SK-N-MC (cell line): ENCODE results near the gene EIF4EBP2.
A peak's percentile ranks its signal among the peaks of the same experiment; 100 is the strongest.

ENCODE experiments used
- DNase-seq: peaks from one replicate; pipeline ENCODE4 v3.0.0-alpha.2; 2011; ENCODE audit warnings: low read depth, low spot score
- H3K27ac ChIP-seq: fragments of 200-600 bp; sonication (generic); 2 replicates; pipeline ENCODE4 v1.5.1; 2016; ENCODE audit warnings: mixed run types
- H3K36me3 ChIP-seq: fragments of 200-600 bp; sonication (generic); 2 replicates; pipeline ENCODE4 v1.6.1; 2017; ENCODE audit warnings: antibody characterized with exemption, low read length, mixed read lengths; ENCODE audit not compliant: insufficient read depth
- H3K4me3 ChIP-seq: fragments of 200-600 bp; sonication (generic); 2 replicates; pipeline ENCODE4 v1.5.1; 2016
- H3K9ac ChIP-seq: fragments of 200-600 bp; sonication (generic); 2 replicates; pipeline ENCODE4 v1.8.0; 2017; ENCODE audit warnings: mixed run types, mixed read lengths; ENCODE audit not compliant: insufficient read length
- H3K9me3 ChIP-seq: fragments of 200-600 bp; sonication (generic); 2 replicates; pipeline ENCODE4 v1.6.1; 2017; ENCODE audit warnings: low read depth, mild to moderate bottlenecking, antibody characterized with exemption, low read length, moderate library complexity, mixed read lengths
- EZH2 ChIP-seq: fragments of 200-600 bp; sonication (generic); IDR thresholded peaks from one replicate; pipeline ENCODE4 v1.6.1; 2017; ENCODE audit warnings: antibody characterized with exemption
- FOXP2 ChIP-seq: optimal IDR thresholded peaks from 2 replicates; pipeline ENCODE3; 2011; ENCODE audit warnings: mild to moderate bottlenecking, moderate library complexity; ENCODE audit not compliant: insufficient read depth; ENCODE audit errors: extremely low read length, control extremely low read depth
- POLR2AphosphoS5 ChIP-seq: IDR thresholded peaks from 2 replicates; pipeline ENCODE4 v1.6.1; 2012; ENCODE audit warnings: mild to moderate bottlenecking, low read depth, low read length, borderline replicate concordance

Gene EIF4EBP2

DNA sequence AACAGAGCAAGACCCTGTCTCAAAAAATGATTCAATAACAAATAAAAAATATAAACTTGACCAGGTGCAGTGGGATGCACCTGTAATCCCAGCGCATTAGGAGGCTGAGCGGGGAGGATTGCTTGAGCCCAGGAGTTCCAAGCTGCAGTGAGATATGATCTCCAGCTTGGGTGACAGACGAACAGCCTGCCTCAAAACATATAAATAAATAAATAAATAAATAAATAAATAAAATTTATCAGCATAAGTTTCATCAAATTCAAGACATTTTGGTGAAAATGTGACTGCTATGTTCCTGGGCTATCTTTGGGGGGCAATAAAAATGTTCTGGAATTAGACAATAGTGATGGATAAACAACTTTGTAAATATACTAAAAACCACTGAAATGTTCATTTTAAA, 4.8 kb upstream of the EIF4EBP2 start:
- H3K27ac ChIP-seq = no peak overlapping the region
- H3K36me3 ChIP-seq = no peaks in the 10 kb centered on the region
- no peak overlapping the region for H3K4me3 ChIP-seq
- TF ChIP-seq FOXP2 = no peak
- no peak for TF ChIP-seq EZH2
- no peak overlapping the region for H3K9ac ChIP-seq
- H3K9me3 ChIP-seq = no peaks in the 10 kb centered on the region
- DNase-seq = no peak

DNA sequence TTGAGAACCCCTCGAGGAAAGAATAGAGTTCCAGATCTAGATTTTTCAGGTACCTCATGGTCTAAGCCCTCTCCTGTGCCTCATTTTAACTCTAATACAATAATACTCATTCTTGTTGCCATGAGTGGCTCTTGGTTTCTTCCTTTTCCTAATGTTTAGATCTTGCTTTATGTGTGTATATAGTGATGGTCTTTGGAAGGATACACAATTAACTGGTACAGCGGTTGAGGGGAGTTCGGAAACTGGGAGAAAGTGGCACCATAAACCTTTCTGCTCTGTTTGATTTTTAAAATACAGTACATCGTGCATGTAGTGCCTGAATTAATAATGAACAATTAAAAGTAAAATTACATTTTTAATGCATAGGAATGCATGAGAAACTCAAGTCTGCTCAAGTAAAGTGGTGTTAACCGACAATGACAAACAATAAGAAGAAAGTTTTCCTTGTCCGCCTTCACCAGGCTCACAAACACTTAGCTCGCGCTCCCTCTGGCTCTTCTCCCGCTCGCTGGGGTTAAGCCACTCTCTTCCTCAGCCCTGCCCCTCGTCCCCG, 386 bp upstream of the EIF4EBP2 start:
- peak overlapping the region; percentile 66 for H3K9ac ChIP-seq
- H3K36me3 ChIP-seq = no peaks in the 10 kb centered on the region
- DNase-seq = no peak
- TF ChIP-seq POLR2AphosphoS5 (no peak; the same call in 1 of the 2 replicates), FOXP2 (no peak), EZH2 (no peak)
- peak overlapping the region; percentile 82 for H3K4me3 ChIP-seq
- peak overlapping the region; percentile 65; the same call in 1 of the 2 replicates for H3K27ac ChIP-seq
- no peaks in the 10 kb centered on the region for H3K9me3 ChIP-seq

DNA sequence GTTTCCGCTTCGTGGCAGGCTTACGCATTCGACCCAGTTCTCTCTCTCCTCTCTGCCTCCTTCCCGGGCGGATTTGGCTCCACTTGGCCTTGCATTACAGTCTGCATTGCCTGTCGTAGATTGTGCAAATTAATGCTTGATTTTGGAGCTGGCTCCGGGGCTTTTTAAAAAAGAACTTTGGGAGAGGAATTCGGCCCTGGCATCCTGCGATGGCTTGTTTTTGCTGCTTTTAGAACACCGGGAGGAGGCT, 767 bp downstream of the EIF4EBP2 start:
- no peak for DNase-seq

DNA sequence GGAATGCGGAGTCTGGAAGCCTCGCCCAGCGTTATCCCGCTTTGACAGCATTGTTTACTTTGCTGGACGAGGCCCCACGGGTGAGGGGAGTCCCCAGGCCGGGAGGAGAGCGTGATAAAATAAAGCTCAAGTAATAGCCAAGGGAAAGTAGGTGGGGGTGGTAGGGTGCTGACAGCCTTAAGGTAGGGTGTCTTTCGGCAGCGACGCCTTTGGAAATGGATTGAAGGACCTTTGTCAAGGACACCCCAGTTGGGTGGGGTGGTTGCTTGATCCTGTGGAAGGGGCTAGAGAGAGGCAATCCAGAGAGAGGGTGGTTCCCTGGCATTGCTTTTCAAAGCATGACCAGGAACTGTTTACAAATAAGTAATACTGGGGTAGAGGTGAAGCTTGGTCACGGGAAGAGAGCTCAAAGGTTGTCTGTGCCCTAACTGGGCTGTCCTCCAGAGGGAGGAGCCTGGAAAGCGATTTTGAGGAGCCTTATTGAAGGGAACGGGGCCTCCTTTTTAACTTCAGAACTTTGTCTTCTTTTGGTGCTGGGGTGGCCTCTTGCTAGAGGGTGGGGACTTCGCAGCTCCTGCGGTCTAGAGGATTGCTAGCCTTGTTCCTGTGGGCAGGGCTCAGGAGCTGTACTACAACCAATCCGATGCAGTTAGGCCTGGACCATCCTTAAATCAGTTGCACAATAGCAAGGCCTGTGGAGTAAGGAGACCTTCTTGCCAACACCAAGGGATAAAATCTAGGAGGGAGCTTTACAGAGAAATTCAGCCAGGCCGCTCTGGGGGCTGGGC, 1.3 kb downstream of the EIF4EBP2 start:
- Histone ChIP-seq H3K9ac (peak overlapping the region; percentile 83), H3K27ac (no peak overlapping the region), H3K4me3 (peak overlapping the region; percentile 82), H3K9me3 (no peaks in the 10 kb centered on the region), H3K36me3 (no peaks in the 10 kb centered on the region)
- TF ChIP-seq FOXP2 (no peak), POLR2AphosphoS5 (no peak), EZH2 (no peak)
- DNase-seq = no peak

More for the DNA sequence above, 767 bp downstream of the EIF4EBP2 start:
- H3K9me3 ChIP-seq = no peaks in the 10 kb centered on the region
- H3K27ac ChIP-seq = no peak overlapping the region
- peak overlapping the region; percentile 82 for H3K4me3 ChIP-seq
- TF ChIP-seq POLR2AphosphoS5 (no peak), FOXP2 (no peak), EZH2 (no peak)
- peak overlapping the region; percentile 83 for H3K9ac ChIP-seq
- no peaks in the 10 kb centered on the region for H3K36me3 ChIP-seq

DNA sequence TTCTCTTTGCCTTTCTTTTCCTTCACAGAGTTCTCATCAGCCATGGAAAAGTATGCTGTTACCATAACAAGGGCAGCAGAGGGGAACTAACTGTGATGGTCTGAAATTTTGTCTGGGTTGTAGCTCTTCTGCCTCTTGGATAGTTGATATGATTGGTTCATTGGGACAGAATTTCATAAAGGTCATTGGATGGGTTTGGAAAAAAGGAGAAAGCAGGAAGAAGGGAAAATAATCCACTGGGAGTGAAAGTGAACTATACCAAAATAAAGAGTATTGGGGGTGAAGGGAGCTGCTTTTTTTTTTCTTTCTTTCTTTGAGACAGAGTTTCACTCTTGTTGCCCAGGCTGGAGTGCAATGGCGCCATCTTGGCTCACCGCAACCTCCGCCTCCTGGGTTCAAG, 5.8 kb downstream of the EIF4EBP2 start:
- H3K4me3 ChIP-seq = no peak overlapping the region
- no peak overlapping the region for H3K9ac ChIP-seq
- no peak for DNase-seq
- H3K36me3 ChIP-seq = no peaks in the 10 kb centered on the region
- no peak for TF ChIP-seq EZH2
- TF ChIP-seq POLR2AphosphoS5 = no peak
- TF ChIP-seq FOXP2 = no peak
- H3K9me3 ChIP-seq = no peaks in the 10 kb centered on the region
- no peak overlapping the region for H3K27ac ChIP-seq

DNA sequence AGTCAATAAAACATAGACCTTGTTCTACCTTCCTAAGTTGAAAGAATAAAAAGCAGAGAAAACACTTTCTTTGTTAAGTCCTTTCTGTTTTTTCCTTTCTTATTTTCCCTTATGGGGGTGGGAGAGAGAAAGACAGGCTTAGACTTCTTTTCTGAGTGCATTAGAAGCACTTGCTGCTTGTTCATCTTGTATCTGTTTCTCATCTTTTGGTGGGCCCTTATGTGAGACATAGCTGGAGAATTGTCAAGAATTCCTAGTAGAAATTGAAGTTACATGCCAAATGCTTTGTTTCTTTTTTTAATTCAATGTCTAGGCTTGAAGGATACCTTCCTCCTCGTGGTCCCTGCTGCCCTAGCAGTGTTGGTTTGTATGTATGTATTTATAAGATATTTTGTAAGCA, 6.7 kb downstream of the EIF4EBP2 start:
- Histone ChIP-seq H3K27ac (peak overlapping the region; percentile 19; the same call in 1 of the 2 replicates), H3K9me3 (no peaks in the 10 kb centered on the region), H3K9ac (no peak overlapping the region), H3K36me3 (no peaks in the 10 kb centered on the region), H3K4me3 (no peak overlapping the region)
- no peak for TF ChIP-seq EZH2
- TF ChIP-seq POLR2AphosphoS5 = no peak
- no peak for TF ChIP-seq FOXP2
- DNase-seq = no peak

DNA sequence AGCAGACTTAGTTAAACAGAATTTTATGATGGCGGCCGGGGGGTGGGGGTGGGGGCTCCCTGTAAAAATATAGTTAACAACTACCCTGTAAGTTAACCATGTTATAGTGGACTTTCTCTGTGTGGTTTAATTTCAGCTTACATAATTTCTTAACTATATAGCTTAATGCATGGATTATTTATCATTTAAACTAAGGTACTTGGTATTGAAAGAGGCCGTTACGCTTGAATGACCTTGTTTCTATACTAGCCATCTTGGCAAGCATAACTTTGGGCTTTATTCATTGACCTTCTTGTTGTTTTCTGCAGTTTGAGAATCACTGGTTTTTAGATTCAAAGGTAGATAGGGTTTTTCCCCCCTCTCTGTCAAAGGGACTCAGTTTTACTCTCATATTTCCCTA, 8.4 kb downstream of the EIF4EBP2 start:
- no peak for DNase-seq
- Histone ChIP-seq H3K27ac (no peak overlapping the region), H3K4me3 (no peak overlapping the region), H3K9ac (no peak overlapping the region), H3K36me3 (no peaks in the 10 kb centered on the region), H3K9me3 (no peaks in the 10 kb centered on the region)
- no peak for TF ChIP-seq EZH2
- TF ChIP-seq FOXP2 = no peak
- TF ChIP-seq POLR2AphosphoS5 = no peak

DNA sequence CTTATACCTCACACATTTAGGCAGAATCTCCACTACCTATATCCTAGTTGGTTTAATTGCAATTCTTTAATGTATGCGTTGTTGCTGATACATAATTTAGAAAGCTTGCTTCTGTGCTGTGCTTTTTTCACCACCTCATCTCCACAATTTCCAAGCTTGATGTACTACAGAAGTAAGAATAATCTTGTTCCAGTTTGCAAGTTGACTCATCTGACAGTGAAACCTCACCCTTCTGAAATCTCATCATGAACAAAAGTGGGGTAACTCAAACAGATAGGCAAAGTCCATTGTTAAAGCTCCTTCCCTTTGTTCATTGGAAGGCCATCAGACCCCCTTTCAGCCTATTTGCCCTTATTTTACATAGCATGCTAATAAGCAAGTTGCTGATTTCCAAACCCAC, 13.6 kb downstream of the EIF4EBP2 start:
- H3K4me3 ChIP-seq = no peak overlapping the region
- no peak overlapping the region for H3K9ac ChIP-seq
- TF ChIP-seq EZH2 (no peak), POLR2AphosphoS5 (no peak), FOXP2 (no peak)
- no peak overlapping the region for H3K27ac ChIP-seq
- no peaks in the 10 kb centered on the region for H3K9me3 ChIP-seq
- no peak for DNase-seq
- H3K36me3 ChIP-seq = peaks cover 16% of the 10 kb centered on the region; the same call in 1 of the 2 replicates

DNA sequence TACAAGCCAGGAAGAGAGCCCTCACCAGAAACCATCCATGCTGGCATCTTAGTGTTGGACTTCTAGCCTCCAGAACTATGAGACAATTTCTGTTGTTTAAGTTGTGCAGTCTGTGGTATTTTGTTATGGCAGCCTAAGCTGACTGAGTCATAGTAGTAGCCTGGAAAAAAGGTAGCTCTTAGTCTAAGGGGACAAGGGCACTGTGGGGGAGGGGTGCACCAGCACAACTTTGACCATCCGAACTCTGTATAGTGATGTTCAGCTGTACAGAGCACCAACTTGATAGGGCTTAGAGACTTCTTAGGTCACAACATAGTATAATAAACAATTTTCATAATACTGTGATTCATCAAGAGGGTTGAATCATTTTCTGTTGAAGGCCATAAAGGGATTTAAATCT, 14.3 kb downstream of the EIF4EBP2 start:
- peaks cover 21% of the 10 kb centered on the region; the same call in 1 of the 2 replicates for H3K36me3 ChIP-seq
- no peak overlapping the region for H3K27ac ChIP-seq
- DNase-seq = no peak
- H3K4me3 ChIP-seq = no peak overlapping the region
- no peak for TF ChIP-seq POLR2AphosphoS5
- TF ChIP-seq EZH2 = no peak
- no peak for TF ChIP-seq FOXP2
- H3K9ac ChIP-seq = no peak overlapping the region
- H3K9me3 ChIP-seq = no peaks in the 10 kb centered on the region
